ENCODE data around the gene GPX4. TPM values are rescaled to one million over a fixed set of nuclear protein-coding genes. Genes with fewer than 3 reads are reported as not detected.

The GPX4 gene
- total RNA-seq, 6 experiments from 2014 or later: 204 to 389 (median 212) TPM

DNA sequence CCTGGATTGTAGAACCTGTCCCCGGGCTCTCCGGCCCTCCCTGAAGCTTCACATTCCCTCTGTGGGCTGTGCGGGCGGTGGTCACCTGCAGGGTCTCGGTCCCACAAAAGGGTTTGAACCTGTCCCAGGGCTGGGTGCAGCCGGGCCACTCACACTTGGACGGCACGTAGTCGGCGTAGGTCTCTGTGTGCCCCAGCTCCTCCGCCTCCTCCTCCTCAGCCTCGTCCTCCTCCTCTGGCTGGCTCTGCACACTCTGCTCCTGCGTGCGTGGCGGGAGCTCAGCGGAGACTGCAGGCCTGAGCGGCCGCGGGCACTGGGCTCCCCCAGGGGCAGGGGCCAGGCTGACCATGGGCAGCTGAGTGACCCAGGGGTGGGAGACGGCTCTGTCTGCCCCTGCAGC is 19.6 kb downstream of the GPX4 start:
- H3K9me3 ChIP-seq: no peaks in the 10 kb centered on the region
- H3K4me1 ChIP-seq: no peaks in the 10 kb centered on the region
- DNase-seq: no peak
- intact Hi-C loops (cut with DNase I): no loop called here
- WGBS (ENCODE audit: insufficient coverage, low coverage, low lambda C conversion rate, missing lambda C conversion rate): no CpG with 5 or more reads among the region's 20 CpGs
- no peaks in the 10 kb centered on the region for H3K27me3 ChIP-seq
- peaks cover 20 to 85% (median 50%) of the 10 kb centered on the region in 4 donors for H3K36me3 ChIP-seq
- H3K27ac ChIP-seq: no peak overlapping the region
- H3K4me3 ChIP-seq: no peak overlapping the region
- no peak for ATAC-seq
- TF ChIP-seq POLR2A (IDR thresholded peaks at IDR 0.05): no peak
- TF ChIP-seq, protein P1, sequence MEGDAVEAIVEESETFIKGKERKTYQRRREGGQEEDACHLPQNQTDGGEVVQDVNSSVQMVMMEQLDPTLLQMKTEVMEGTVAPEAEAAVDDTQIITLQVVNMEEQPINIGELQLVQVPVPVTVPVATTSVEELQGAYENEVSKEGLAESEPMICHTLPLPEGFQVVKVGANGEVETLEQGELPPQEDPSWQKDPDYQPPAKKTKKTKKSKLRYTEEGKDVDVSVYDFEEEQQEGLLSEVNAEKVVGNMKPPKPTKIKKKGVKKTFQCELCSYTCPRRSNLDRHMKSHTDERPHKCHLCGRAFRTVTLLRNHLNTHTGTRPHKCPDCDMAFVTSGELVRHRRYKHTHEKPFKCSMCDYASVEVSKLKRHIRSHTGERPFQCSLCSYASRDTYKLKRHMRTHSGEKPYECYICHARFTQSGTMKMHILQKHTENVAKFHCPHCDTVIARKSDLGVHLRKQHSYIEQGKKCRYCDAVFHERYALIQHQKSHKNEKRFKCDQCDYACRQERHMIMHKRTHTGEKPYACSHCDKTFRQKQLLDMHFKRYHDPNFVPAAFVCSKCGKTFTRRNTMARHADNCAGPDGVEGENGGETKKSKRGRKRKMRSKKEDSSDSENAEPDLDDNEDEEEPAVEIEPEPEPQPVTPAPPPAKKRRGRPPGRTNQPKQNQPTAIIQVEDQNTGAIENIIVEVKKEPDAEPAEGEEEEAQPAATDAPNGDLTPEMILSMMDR (IDR thresholded peaks at IDR 0.05): no peak

GRCh38 chr19:1123885-1124677 is 20.3 kb downstream of the GPX4 start:
- Histone ChIP-seq H3K27ac (no peak overlapping the region), H3K9me3 (no peaks in the 10 kb centered on the region), H3K4me1 (no peaks in the 10 kb centered on the region), H3K4me3 (no peak overlapping the region), H3K36me3 (peaks cover 17 to 78% (median 44%) of the 10 kb centered on the region in 4 donors), H3K27me3 (no peaks in the 10 kb centered on the region)
- WGBS (ENCODE audit: insufficient coverage, low coverage, low lambda C conversion rate, missing lambda C conversion rate): 100% methylated on average over 1 of the region's 23 CpGs
- intact Hi-C loops (cut with DNase I): no loop called here
- DNase-seq: no peak
- no peak for ATAC-seq
- TF ChIP-seq, protein P1 (IDR thresholded peaks at IDR 0.05): no peak

- Histone ChIP-seq H3K9me3 (no peaks in the 10 kb centered on the region), H3K27ac (no peak overlapping the region), H3K27me3 (no peaks in the 10 kb centered on the region), H3K36me3 (peaks cover 15 to 61% (median 36%) of the 10 kb centered on the region in 4 donors), H3K4me1 (no peaks in the 10 kb centered on the region), H3K4me3 (no peak overlapping the region)
- TF ChIP-seq POLR2A (IDR thresholded peaks at IDR 0.05): no peak
- TF ChIP-seq, protein P1 (IDR thresholded peaks at IDR 0.05): no peak
- no peak for DNase-seq
- intact Hi-C loops (cut with DNase I): no loop called here
- 89% methylated on average over 14 of the region's 33 CpGs for WGBS (ENCODE audit: insufficient coverage, low coverage, low lambda C conversion rate, missing lambda C conversion rate)
- no peak for ATAC-seq
Observed at GRCh38 chr19:1125601-1126467, 22.0 kb downstream of the GPX4 start.

DNA sequence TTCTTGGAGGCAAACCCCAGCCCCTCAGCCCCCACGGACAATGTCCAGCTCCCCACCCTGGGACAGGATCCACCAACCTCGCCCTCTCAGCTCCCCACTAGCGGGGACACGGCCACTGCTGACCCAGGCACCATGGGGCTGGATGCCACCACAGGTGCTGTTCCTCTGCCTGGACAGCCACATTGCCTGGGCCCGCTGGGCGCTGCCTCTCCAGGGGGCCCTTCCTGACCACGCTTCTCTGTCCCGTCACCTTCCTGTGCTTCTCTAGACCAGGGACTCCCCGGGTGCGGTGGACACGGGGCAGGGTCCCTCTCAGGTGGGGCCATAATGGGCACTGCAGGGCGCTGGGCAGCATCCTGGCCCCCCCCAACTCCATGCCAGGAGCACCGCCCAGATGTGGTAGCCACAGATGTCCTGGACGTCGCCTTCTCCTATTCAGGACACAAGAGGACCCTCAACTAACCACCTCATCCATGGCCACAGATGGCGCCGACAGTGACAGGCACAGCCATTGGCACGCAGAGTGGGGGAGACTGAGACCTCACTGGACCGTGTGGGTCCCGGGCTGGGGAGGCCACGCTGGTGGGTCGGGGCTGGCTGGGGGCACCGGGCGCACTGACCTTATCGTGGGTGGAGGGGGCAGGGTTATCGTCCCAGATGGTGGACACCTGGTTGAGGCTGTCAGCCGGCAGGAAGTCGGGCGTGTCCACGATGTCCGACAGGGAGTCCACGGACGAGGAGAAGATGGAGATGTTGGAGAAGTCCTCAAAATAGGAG is 23.4 kb downstream of the GPX4 start:
- Histone ChIP-seq H3K9me3 (no peaks in the 10 kb centered on the region), H3K27me3 (no peaks in the 10 kb centered on the region), H3K27ac (no peak overlapping the region), H3K4me3 (no peak overlapping the region), H3K36me3 (peaks cover 15 to 48% (median 27%) of the 10 kb centered on the region in 4 donors), H3K4me1 (no peaks in the 10 kb centered on the region)
- DNase-seq (no peak), ATAC-seq (no peak)
- intact Hi-C loops (cut with DNase I): no loop called here
- TF ChIP-seq, protein P1 (IDR thresholded peaks at IDR 0.05): no peak
- no peak for TF ChIP-seq POLR2A (IDR thresholded peaks at IDR 0.05)
- WGBS (ENCODE audit: insufficient coverage, low coverage, low lambda C conversion rate, missing lambda C conversion rate): 88% methylated on average over 15 of the region's 33 CpGs
